ENCODE data around the gene ALDH18A1. TPM values are rescaled to one million over a fixed set of nuclear protein-coding genes. Genes with fewer than 3 reads are reported as not detected.
A peak's percentile ranks its signal among the peaks of the same experiment; 100 is the strongest.

Gene ALDH18A1
- total and polyA plus RNA-seq, 2 experiments from 2014 or later = 92.4 to 121 TPM

DNA sequence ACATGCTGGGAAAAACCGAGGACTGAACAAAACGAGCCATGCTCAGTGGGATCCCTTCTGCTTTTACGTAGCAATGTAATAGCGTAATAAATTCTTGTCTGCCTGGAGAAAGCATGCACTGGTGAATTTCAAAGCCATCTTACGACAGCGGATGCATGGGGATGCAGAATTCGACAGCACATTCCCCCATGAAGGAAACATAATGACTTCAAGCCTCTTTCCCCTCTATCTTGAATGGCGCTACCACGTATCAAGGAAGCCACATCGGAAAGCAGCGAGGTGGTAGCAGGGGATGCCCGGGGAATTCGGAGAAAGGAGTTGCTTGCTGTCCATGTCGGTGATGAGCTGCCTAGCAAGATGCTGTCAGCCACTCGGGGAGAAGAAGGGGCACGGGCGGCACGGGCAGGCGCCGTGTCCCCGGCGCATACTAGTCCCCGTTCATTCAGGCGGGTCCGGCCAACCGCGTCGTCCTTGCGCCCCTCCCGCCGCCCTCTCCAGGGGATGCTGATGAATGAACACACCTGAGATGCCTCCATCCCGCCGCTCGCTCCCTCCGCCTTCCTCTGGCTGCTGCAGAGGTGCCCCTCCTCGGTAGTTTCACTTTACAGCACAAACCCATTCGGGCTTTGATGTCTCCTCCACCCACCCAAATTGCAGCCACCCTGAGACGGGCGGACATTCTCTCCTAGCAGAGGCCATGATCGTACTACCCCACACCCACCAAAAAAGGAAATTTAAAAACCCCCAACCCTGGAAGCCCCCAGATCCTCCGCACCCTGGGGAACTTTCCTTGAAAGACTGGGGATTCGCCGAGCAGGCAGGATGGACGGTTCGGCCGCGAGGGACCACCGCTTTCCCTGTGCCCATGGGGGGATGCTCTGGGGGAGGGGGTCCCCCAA is 96.0 kb downstream of the ALDH18A1 start:
- Histone ChIP-seq H3K9me2 (ENCODE audit: insufficient read depth) (no peaks in the 10 kb centered on the region), H3K79me2 (ENCODE audit: insufficient read depth) (no peaks in the 10 kb centered on the region), H4K20me1 (ENCODE audit: insufficient read depth) (no peaks in the 10 kb centered on the region), H3K4me2 (ENCODE audit: unreplicated experiment) (peak overlapping the region; percentile 90), H3K4me1 (ENCODE audit: insufficient read depth) (no peaks in the 10 kb centered on the region), H3K27me3 (replicated peaks; ENCODE audit: insufficient read depth) (0 out of 2 replicates have a peak, but pooled peaks cover 10% of the 10 kb centered on the region), H3K4me3 (peak overlapping the region; percentile 86), H3K27ac (no peak overlapping the region), H3K36me3 (ENCODE audit: low read depth) (no peaks in the 10 kb centered on the region), H3K9ac (peak overlapping the region; percentile 72), H2AFZ (peak overlapping the region; percentile 86), H3K9me3 (ENCODE audit: low read depth) (no peaks in the 10 kb centered on the region), H3F3A (ENCODE audit: insufficient read depth) (no peaks in the 10 kb centered on the region)
- peak; percentile 57 for DNase-seq
- in situ Hi-C loops (cut with MboI) = no loop called here
- WGBS, 2 experiments (ENCODE audit: low coverage in 1 of 2, low lambda C conversion rate in 2 of 2, missing lambda C conversion rate in 2 of 2) = 1 to 2% methylated on average over 44 to 47 of the region's 48 CpGs
- TF ChIP-seq EZH2phosphoT487 (IDR thresholded peaks at IDR 0.05; ENCODE audit: insufficient read depth, low read depth) = no peak
- no peak for TF ChIP-seq EZH2 (IDR thresholded peaks at IDR 0.05; ENCODE audit: insufficient read depth, poor library complexity, severe bottlenecking)

DNA sequence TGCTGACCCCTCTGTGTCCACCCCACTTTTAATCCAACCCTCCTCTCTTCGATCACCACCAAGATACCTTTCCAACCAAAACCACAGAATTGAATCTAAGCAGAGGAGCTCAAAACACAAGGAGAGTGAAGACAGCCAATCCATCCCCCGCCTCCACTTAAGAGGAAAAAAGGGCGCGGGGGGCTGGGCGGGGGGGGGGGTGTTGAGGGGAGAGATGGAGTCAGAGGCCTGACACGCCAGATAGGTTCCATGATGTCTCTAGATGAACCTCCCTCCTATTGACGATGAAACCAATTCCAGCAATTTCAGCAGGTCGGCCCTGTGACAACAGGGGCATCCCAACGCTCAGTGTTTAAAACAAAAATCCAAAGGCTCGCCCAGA is 96.6 kb downstream of the ALDH18A1 start:
- 5 to 11% methylated on average over 9 to 10 of the region's 10 CpGs for WGBS, 2 experiments (ENCODE audit: low coverage in 1 of 2, low lambda C conversion rate in 2 of 2, missing lambda C conversion rate in 2 of 2)
- no peak for TF ChIP-seq EZH2phosphoT487 (IDR thresholded peaks at IDR 0.05; ENCODE audit: insufficient read depth, low read depth)
- TF ChIP-seq EZH2 (IDR thresholded peaks at IDR 0.05; ENCODE audit: insufficient read depth, poor library complexity, severe bottlenecking) = no peak
- no peaks in the 10 kb centered on the region for H3K9me2 ChIP-seq (ENCODE audit: insufficient read depth)
- no peaks in the 10 kb centered on the region for H4K20me1 ChIP-seq (ENCODE audit: insufficient read depth)
- in situ Hi-C loops (cut with MboI) = no loop called here
- DNase-seq = no peak
- H3K27ac ChIP-seq = no peak overlapping the region
- H3K9ac ChIP-seq = no peak overlapping the region
- no peaks in the 10 kb centered on the region for H3F3A ChIP-seq (ENCODE audit: insufficient read depth)
- H3K4me1 ChIP-seq (ENCODE audit: insufficient read depth) = no peaks in the 10 kb centered on the region
- H3K4me3 ChIP-seq = peak overlapping the region; percentile 86
- H3K27me3 ChIP-seq (replicated peaks; ENCODE audit: insufficient read depth) = 0 out of 2 replicates have a peak, but pooled peaks cover 10% of the 10 kb centered on the region
- no peaks in the 10 kb centered on the region for H3K36me3 ChIP-seq (ENCODE audit: low read depth)
- H3K9me3 ChIP-seq (ENCODE audit: low read depth) = no peaks in the 10 kb centered on the region
- H2AFZ ChIP-seq = peak overlapping the region; percentile 86
- H3K4me2 ChIP-seq (ENCODE audit: unreplicated experiment) = peak overlapping the region; percentile 90
- no peaks in the 10 kb centered on the region for H3K79me2 ChIP-seq (ENCODE audit: insufficient read depth)

DNA sequence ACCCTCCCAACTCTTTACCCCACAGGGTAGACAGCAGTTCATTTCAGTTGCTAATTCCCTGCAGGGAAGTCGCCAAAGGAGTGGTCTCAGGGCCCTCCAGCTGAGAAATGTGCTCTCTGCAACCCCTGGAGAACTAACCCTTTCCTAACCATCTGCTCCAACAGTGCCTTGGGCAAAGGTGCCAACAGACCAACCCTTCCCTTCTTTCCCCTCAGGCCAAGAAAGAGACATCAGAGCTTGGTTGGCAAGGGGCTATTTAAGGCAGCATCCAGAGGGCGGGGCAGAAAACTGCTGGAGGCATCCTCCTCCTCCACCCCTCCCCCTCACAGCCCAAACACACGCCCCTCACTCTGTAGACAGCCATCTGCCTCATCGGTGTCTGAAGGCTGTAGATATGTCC is 97.0 kb downstream of the ALDH18A1 start:
- DNase-seq = no peak
- Histone ChIP-seq H3K79me2 (ENCODE audit: insufficient read depth) (no peaks in the 10 kb centered on the region), H3F3A (ENCODE audit: insufficient read depth) (no peaks in the 10 kb centered on the region), H2AFZ (no peak overlapping the region), H3K4me2 (ENCODE audit: unreplicated experiment) (no peak overlapping the region), H3K27me3 (replicated peaks; ENCODE audit: insufficient read depth) (0 out of 2 replicates have a peak, but pooled peaks cover 10% of the 10 kb centered on the region), H3K9ac (no peak overlapping the region), H3K9me3 (ENCODE audit: low read depth) (no peaks in the 10 kb centered on the region), H3K4me3 (no peak overlapping the region), H4K20me1 (ENCODE audit: insufficient read depth) (no peaks in the 10 kb centered on the region), H3K27ac (no peak overlapping the region), H3K9me2 (ENCODE audit: insufficient read depth) (no peaks in the 10 kb centered on the region), H3K36me3 (ENCODE audit: low read depth) (no peaks in the 10 kb centered on the region), H3K4me1 (ENCODE audit: insufficient read depth) (no peaks in the 10 kb centered on the region)
- TF ChIP-seq EZH2 (IDR thresholded peaks at IDR 0.05; ENCODE audit: insufficient read depth, poor library complexity, severe bottlenecking) = no peak
- TF ChIP-seq EZH2phosphoT487 (IDR thresholded peaks at IDR 0.05; ENCODE audit: insufficient read depth, low read depth) = no peak
- WGBS, 2 experiments (ENCODE audit: low coverage in 1 of 2, low lambda C conversion rate in 2 of 2, missing lambda C conversion rate in 2 of 2) = 10 to 16% methylated on average over 4 of the region's 4 CpGs
- in situ Hi-C loops (cut with MboI) = no loop called here

DNA sequence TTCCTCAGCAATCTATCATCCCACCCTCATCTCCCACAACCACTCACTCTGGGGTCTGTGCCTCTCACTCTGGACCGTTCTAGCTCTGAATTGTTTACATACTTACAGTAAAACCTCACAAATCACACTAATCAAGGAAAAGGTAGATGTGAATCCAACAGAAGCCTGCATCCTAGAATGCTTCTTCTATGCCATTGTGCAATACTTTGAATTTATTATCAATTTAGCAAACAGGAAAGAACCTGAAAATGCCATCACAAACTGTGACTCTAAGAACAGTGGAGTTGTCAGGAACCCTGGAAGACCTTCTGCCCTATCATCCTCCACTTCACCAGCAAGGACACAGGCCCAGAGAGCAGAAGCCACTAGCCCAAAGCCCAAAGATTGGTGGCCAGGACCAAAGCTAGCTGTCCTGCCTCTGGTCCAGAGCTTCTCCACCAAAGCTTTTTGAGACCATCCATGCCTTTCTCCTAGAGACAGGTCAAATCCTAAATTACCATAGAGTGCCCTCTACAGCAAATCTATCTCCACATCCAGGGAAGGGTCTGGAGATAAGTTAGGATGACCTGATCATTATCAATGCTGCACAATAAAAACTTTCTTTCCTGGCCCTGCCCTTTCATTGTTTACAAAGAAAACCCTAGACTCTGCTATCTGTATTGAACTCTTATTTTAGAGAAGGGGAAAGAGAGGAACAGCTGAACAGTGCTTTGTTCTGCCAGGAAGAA is 97.8 kb downstream of the ALDH18A1 start:
- H3K27me3 ChIP-seq (replicated peaks; ENCODE audit: insufficient read depth) = 0 out of 2 replicates have a peak, but pooled peaks cover 10% of the 10 kb centered on the region
- no peaks in the 10 kb centered on the region for H3K4me1 ChIP-seq (ENCODE audit: insufficient read depth)
- no peaks in the 10 kb centered on the region for H3K36me3 ChIP-seq (ENCODE audit: low read depth)
- no peaks in the 10 kb centered on the region for H3K9me3 ChIP-seq (ENCODE audit: low read depth)
- no peak overlapping the region for H3K9ac ChIP-seq
- no peaks in the 10 kb centered on the region for H3F3A ChIP-seq (ENCODE audit: insufficient read depth)
- H4K20me1 ChIP-seq (ENCODE audit: insufficient read depth) = no peaks in the 10 kb centered on the region
- no peak overlapping the region for H2AFZ ChIP-seq
- H3K4me3 ChIP-seq = no peak overlapping the region
- H3K9me2 ChIP-seq (ENCODE audit: insufficient read depth) = no peaks in the 10 kb centered on the region
- H3K79me2 ChIP-seq (ENCODE audit: insufficient read depth) = no peaks in the 10 kb centered on the region
- no peak for TF ChIP-seq EZH2phosphoT487 (IDR thresholded peaks at IDR 0.05; ENCODE audit: insufficient read depth, low read depth)
- TF ChIP-seq EZH2 (IDR thresholded peaks at IDR 0.05; ENCODE audit: insufficient read depth, poor library complexity, severe bottlenecking) = no peak
- 83 to 96% methylated on average over 1 of the region's 1 CpG for WGBS, 2 experiments (ENCODE audit: low coverage in 1 of 2, low lambda C conversion rate in 2 of 2, missing lambda C conversion rate in 2 of 2)
- in situ Hi-C loops (cut with MboI) = no loop called here
- no peak overlapping the region for H3K4me2 ChIP-seq (ENCODE audit: unreplicated experiment)
- no peak overlapping the region for H3K27ac ChIP-seq
- no peak for DNase-seq
